ENCODE results near the gene PLEKHF1.
"Not testable (repeated sequence)": the region's sequence is repeated elsewhere in the genome, so short reads cannot be mapped to it uniquely, and the experiment has no call there.

Gene PLEKHF1, protein sequence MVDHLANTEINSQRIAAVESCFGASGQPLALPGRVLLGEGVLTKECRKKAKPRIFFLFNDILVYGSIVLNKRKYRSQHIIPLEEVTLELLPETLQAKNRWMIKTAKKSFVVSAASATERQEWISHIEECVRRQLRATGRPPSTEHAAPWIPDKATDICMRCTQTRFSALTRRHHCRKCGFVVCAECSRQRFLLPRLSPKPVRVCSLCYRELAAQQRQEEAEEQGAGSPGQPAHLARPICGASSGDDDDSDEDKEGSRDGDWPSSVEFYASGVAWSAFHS

DNA sequence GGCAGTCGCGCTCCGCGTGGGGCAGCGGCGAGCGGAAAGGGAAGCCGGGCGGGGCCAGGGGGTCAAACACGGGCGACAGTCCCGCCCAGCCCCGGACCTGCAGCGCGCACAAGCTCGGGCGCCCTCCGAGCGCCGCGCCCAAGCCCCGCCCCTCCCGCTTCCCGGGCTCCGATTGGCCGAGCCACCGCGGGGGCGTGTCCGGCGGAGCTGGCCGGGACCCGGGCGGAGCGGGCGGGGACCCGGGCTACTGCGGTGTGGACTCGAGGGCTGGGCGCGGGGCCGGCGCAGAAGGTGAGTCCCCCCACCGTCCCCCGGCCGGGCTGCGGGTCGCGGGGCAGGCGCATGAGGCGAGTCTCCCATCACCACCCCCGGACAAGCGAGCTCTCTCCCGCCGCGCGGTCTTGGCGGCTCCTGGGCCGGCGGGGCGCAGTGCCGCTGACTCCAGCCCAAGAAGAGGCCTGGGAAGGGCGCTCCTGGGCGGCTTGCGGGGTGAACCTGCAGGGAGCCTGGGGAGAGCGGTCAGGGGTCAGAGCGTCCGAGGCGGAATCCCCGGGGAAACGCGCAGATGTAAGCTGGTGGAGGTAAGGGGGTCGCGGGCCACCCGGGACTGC, at the start of gene PLEKHF1:
Gene PLEKHF1 (plus strand): TSS at position 247 of the 611 bp plus-strand sequence. CDS start 8,379 bp downstream, outside the sequence.
- peak; percentile 55 for DNase-seq (ENCODE audit: low read depth, low spot score)

GRCh38 chr19:29615891-29616425, 49.3 kb upstream of the PLEKHF1 start:
- DNase-seq (ENCODE audit: low read depth, low spot score) = no peak

DNA sequence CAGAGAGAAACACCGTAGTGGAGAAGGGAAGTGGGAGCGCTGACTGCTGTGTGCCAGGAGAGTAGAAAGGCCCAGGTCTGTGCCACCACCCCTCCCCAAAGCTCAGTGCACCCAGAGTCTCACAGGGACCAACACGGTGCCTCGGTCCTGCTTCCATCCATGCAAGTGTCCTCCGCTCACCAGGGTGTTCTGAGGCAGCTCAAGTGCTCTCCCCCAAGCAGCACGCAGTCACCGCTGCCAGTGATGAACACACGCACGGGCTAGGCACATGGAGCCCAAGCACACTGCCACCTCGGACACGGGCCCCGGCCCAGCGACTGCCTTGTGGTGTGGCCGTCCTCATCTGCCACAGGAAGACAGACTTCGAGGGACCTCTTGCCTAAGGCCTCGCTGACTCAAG, 48.7 kb upstream of the PLEKHF1 start:
- DNase-seq (ENCODE audit: low read depth, low spot score) = no peak

DNA sequence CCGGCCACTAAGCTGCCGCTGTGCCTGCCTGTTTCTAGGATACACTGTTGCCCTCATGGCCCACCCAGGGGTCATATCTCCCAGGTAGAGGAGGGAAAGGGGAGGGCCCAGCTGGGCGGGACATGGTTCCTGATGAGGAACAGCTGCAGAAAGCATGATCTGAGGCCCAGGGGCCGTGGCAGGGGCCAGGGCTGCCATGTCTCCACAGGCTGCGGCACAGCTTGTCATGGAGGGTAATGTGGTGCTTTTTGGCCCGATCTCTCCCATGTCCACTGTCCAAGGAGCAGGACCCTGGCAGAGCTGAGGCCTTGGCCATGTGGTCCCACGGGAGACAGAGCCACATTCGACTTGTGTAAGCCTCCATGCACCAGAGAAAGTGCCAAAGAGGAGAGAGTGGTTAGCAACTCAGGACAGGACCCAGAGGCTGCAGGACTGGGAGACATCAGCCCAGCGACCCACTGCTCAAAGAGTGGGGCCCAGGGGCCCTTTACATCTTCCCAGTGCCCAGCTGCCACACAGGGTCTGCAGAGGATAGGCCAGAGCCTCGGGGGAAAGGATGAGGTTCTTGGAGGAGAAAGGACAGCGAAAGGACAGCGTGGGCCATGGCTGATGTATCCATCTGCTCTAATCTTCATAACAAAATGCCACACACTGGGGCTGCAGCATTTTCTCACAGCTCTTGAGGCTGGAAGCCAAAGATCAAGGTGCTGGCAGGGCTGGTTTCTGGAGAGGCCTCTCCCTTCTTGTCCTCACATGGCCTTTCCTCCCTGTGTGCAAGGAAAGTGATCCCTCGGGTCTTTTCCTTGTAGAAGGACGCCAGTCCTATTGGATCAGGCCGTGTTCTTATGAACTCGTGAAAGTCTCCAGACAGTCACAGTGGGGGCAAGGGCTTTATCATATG, 47.6 kb upstream of the PLEKHF1 start:
- DNase-seq (ENCODE audit: low read depth, low spot score) = no peak

- no peak for DNase-seq (ENCODE audit: low read depth, low spot score)
Measured at GRCh38 chr19:29618434-29618833, 46.8 kb upstream of the PLEKHF1 start.

GRCh38 chr19:29618871-29619270, 46.4 kb upstream of the PLEKHF1 start:
- no peak for DNase-seq (ENCODE audit: low read depth, low spot score)

DNA sequence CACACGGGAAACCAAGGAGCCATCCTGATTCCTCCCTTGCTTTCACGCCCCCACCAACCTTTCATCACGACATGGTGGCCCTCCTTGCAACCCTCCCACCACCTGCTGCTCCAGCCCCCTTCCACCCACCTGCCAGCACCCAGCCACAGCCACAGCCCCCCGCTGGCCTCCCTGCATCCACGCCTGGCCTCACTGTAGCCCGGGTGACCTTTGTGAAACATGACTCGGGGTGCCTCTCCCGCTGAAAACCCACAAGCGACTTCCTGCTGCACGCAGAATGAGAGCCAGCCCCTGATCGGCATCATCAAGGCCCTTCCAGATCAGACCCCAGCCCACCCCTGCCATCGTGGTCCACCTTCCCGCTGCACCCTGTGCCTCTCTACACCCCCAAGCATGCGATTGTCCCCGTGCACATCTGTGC, 44.3 kb upstream of the PLEKHF1 start:
- DNase-seq (ENCODE audit: low read depth, low spot score) = no peak

- DNase-seq (ENCODE audit: low read depth, low spot score) = no peak
Measured at GRCh38 chr19:29622166-29623070, 42.8 kb upstream of the PLEKHF1 start.

DNA sequence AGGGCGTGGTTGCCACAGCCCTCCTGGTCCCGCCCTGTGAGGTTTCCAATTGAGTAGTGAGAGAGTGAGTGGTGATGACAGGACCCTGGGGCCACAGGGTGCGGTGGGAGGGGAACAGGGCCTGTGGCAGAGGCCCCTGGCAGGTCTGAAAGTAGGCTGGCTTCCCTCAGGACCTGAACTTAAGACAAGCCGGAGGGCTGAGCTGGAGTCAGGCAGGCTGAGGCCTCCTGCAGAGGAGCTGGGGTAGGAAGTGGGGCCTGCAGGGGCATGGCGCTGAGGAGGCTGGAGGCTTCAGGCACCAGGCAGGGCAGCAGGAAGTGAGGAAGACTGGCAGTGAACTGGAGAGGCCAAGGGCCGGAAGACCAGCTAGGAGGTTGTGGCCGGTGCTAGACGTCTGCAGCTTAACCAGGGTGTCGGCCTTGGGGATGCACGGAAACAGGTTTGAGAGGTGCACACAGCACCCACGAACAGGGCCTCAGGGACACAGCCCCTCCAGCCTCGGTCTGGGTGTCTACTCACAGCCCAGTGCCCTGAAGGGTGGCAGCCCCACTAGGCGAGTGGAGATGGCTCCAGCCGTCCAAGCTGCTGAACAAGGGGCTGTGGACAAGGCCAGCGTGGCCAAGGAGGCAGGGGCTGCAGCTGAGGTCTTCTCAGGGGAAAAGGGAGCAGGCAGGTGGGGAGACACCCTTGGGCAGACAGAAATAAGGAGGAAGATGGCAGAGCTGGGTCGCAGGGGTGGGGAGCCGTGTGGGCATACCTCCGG, 41.4 kb upstream of the PLEKHF1 start:
- no peak for DNase-seq (ENCODE audit: low read depth, low spot score)

DNA sequence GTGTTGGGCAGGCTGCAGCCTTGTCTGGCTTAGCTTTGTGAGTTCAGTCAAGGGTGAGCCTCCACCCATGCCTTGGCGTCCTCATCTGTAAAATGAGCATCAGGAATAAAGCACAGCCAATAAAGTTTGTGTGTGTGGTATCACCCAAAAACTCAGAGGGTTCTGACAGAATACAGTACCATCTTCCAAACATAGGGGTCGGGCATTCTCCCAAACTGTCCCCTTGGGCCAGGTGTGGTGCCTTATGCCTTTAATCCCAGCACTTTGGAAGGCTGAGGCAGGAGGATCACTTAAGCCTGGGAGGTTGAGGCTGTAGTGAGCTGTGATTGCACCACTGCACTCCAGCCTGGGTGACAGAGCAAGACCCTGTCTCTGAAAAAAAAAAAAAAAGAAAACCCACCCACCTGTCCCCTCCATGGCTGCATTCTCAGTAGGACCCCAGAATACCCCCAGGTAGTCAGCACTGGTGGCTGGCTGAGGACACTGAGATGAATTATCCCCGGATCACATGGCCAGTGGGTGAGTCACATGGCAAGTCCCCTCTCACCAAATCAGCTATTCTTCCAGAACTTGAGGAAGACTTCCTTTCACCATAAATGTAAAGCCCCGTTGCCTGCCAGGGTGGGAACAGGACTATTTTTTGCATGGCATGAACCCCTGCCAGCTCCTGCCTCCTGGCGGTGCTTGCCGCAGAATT, 40.6 kb upstream of the PLEKHF1 start:
- no peak for DNase-seq (ENCODE audit: low read depth, low spot score)

GRCh38 chr19:29625186-29625651, 40.0 kb upstream of the PLEKHF1 start:
- DNase-seq (ENCODE audit: low read depth, low spot score) = no peak

DNA sequence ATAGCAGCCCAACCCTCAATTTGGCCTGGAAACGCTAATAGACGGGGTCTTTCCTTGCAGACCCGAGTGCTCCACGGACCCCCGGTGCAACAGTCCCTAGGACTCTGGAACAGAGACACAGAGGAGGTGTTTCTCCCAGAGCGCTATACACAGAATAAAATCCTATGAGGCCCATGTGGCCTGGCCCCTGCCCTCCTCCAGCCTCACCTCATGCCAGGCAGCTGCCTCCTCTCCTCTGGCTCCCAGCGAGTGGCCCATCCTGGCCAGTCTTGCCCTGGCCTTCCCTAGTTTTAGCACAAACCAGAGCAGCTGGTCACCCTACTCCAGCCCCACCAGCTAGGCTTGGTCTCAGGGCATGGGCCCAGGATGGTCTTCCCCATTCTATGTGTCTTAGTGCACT, 38.9 kb upstream of the PLEKHF1 start:
- DNase-seq (ENCODE audit: low read depth, low spot score) = no peak

DNA sequence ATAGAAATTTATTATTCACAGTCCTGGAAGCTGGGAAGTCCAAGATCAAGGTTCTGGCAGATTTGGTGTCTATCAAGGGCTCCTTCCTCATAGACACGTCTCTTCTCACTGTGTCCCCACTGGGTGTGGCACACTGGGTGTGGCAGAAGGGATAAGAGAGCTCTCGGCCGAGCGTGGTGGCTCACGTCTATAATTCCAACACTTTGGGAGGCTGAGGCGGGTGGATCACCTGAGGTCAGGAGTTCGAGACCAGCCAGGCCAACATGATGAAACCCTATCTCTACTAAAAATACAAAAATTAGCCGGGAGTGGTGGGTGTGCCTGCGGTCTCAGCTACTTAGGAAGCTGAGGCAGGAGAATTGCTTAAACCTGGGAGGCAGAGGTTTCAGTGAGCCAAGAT, 38.4 kb upstream of the PLEKHF1 start:
- DNase-seq (ENCODE audit: low read depth, low spot score) = not testable (repeated sequence)

- DNase-seq (ENCODE audit: low read depth, low spot score) = no peak
Measured at GRCh38 chr19:29628661-29629385, 36.4 kb upstream of the PLEKHF1 start.

- DNase-seq (ENCODE audit: low read depth, low spot score) = no peak
Measured at GRCh38 chr19:29629836-29630534, 35.3 kb upstream of the PLEKHF1 start.

GRCh38 chr19:29630655-29631054, 34.6 kb upstream of the PLEKHF1 start:
- no peak for DNase-seq (ENCODE audit: low read depth, low spot score)

DNA sequence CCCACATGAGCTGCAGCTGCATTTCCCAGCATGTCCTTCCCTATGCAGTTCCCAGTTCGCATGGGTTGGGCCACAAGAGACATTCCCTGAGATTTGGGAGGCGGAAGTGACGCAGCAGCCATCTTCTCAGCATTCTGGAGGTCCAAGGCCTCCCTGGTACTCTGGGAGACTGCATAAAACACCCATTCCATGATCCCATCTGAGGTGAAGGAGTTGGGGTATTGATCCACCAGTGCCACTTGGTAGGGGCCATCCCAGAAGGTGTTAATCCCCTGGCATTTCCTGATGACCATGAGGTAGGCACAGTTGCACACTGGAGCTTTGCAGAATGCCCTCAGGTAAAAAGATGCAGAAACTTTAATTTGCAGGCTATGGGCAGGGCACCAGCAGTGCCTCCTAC, 33.8 kb upstream of the PLEKHF1 start:
- no peak for DNase-seq (ENCODE audit: low read depth, low spot score)

DNA sequence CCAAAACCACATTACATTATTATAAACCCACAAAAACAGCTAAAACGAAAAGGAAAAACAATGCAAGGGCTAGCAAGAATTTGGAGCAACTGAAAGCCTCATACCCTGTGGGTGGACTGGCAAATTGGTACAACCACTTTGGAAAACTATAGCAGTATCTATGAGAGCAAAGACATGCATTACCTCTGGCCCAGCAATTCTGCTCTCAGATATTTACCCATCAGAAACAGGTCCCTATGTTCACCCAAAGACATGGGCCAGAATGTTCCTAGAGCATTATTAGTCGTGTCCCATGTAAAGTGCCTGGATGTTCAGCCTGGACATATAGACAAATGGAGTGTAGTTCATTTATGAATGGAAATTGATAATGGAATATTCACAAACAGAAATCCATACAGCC, 31.3 kb upstream of the PLEKHF1 start:
- DNase-seq (ENCODE audit: low read depth, low spot score) = no peak

All from activated naive CD8-positive, alpha-beta T cell treated with anti-CD3 and anti-CD28 coated beads, Interleukin-2, amount 50 U/mL, for 16 hours (primary cell).